H7 (cell line): ENCODE data around the gene PRSS2. TPM values are rescaled to one million over a fixed set of nuclear protein-coding genes. Genes with fewer than 3 reads are reported as not detected.

Source experiments
- DNase-seq: peaks from one replicate; pipeline ENCODE4 v3.0.0; 2012
- H3K27me3 ChIP-seq: 2 replicates; pipeline ENCODE4 v1.6.0; 2011; ENCODE audit warnings: mild to moderate bottlenecking, low read length; ENCODE audit not compliant: control insufficient read depth, insufficient read depth
- H3K36me3 ChIP-seq: replicated peaks from 2 replicates; pipeline ENCODE4 v1.5.1; 2011; ENCODE audit warnings: low read length; ENCODE audit not compliant: control insufficient read depth, insufficient read depth
- H3K4me3 ChIP-seq: 2 replicates; pipeline ENCODE4 v1.5.1; 2011; ENCODE audit warnings: low read depth, mild to moderate bottlenecking, control low read depth, low read length, moderate library complexity; ENCODE audit not compliant: insufficient read depth
- total RNA-seq: library from RNA; depleted of rRNA; stranded (reverse); fragments of >200 nt; shearing (Covaris generic); gene quantifications from 2 replicates; pipeline ENCODE4 v1.2.3, GENCODE V29; 2014

Gene PRSS2
- total RNA-seq, 1 experiment from 2014 or later = 0.97 TPM

GRCh38 chr7:142787034-142787768, 16.4 kb downstream of the PRSS2 start:
- H3K27me3 ChIP-seq = no peaks in the 10 kb centered on the region; the same call in 1 of the 2 replicates
- H3K36me3 ChIP-seq = no peaks in the 10 kb centered on the region
- H3K4me3 ChIP-seq = no peak overlapping the region
- DNase-seq = no peak

GRCh38 chr7:142787783-142788182, 17.0 kb downstream of the PRSS2 start:
- no peaks in the 10 kb centered on the region for H3K36me3 ChIP-seq
- no peak for DNase-seq
- H3K27me3 ChIP-seq = no peaks in the 10 kb centered on the region; the same call in 1 of the 2 replicates
- H3K4me3 ChIP-seq = no peak overlapping the region

- Histone ChIP-seq H3K27me3 (no peaks in the 10 kb centered on the region; the same call in 1 of the 2 replicates), H3K4me3 (no peak overlapping the region), H3K36me3 (no peaks in the 10 kb centered on the region)
- no peak for DNase-seq
These were observed 17.8 kb downstream of the PRSS2 start for GRCh38 chr7:142788303-142789289.

- DNase-seq = no peak
- Histone ChIP-seq H3K36me3 (no peaks in the 10 kb centered on the region), H3K27me3 (no peaks in the 10 kb centered on the region; the same call in 1 of the 2 replicates), H3K4me3 (no peak overlapping the region)
These were observed 18.7 kb downstream of the PRSS2 start for GRCh38 chr7:142789441-142789840.

GRCh38 chr7:142790056-142790455, 19.3 kb downstream of the PRSS2 start:
- Histone ChIP-seq H3K27me3 (peaks cover 2% of the 10 kb centered on the region), H3K36me3 (no peaks in the 10 kb centered on the region), H3K4me3 (no peak overlapping the region)
- no peak for DNase-seq

- peaks cover 4% of the 10 kb centered on the region for H3K27me3 ChIP-seq
- DNase-seq = no peak
- H3K36me3 ChIP-seq = no peaks in the 10 kb centered on the region
- H3K4me3 ChIP-seq = no peak overlapping the region
These were observed 19.8 kb downstream of the PRSS2 start for GRCh38 chr7:142790555-142790954.

- no peak for DNase-seq
- H3K36me3 ChIP-seq = no peaks in the 10 kb centered on the region
- H3K27me3 ChIP-seq = peaks cover 14% of the 10 kb centered on the region
- H3K4me3 ChIP-seq = no peak overlapping the region
These were observed 20.7 kb downstream of the PRSS2 start for GRCh38 chr7:142791502-142791901.

- no peak for DNase-seq
- Histone ChIP-seq H3K36me3 (no peaks in the 10 kb centered on the region), H3K27me3 (peaks cover 20% of the 10 kb centered on the region), H3K4me3 (no peak overlapping the region)
These were observed 21.4 kb downstream of the PRSS2 start for GRCh38 chr7:142792129-142792528.

GRCh38 chr7:142792593-142792992, 21.8 kb downstream of the PRSS2 start:
- peaks cover 25% of the 10 kb centered on the region for H3K27me3 ChIP-seq
- DNase-seq = no peak
- H3K4me3 ChIP-seq = no peak overlapping the region
- no peaks in the 10 kb centered on the region for H3K36me3 ChIP-seq

- DNase-seq = no peak
- Histone ChIP-seq H3K27me3 (peaks cover 30% of the 10 kb centered on the region), H3K36me3 (no peaks in the 10 kb centered on the region), H3K4me3 (no peak overlapping the region)
These were observed 22.4 kb downstream of the PRSS2 start for GRCh38 chr7:142793156-142793555.

GRCh38 chr7:142795339-142795863, 24.6 kb downstream of the PRSS2 start:
- peak; percentile 79 for DNase-seq
- Histone ChIP-seq H3K27me3 (peaks cover 47% of the 10 kb centered on the region), H3K4me3 (no peak overlapping the region), H3K36me3 (no peaks in the 10 kb centered on the region)

- DNase-seq = peak; percentile 62
- Histone ChIP-seq H3K27me3 (peaks cover 47% of the 10 kb centered on the region), H3K4me3 (peak overlapping the region; percentile 47; the same call in 1 of the 2 replicates), H3K36me3 (no peaks in the 10 kb centered on the region)
These were observed 25.3 kb downstream of the PRSS2 start for GRCh38 chr7:142796001-142796500.

- peaks cover 47% of the 10 kb centered on the region for H3K27me3 ChIP-seq
- no peaks in the 10 kb centered on the region for H3K36me3 ChIP-seq
- peak; percentile 78 for DNase-seq
- H3K4me3 ChIP-seq = peak overlapping the region; percentile 47
These were observed 26.0 kb downstream of the PRSS2 start for GRCh38 chr7:142796501-142797390.
